GM10847 (cell line): Measurements from ENCODE around the gene ZBED2.

Source experiments
- POLR2A ChIP-seq: IDR thresholded peaks from 2 replicates; pipeline ENCODE4 v1.6.1; 2011; ENCODE audit not compliant: insufficient read length; ENCODE audit errors: extremely low read depth

ZBED2 gene

GRCh38 chr3:111545349-111545748 lies 49.8 kb downstream of the ZBED2 start:
- TF ChIP-seq POLR2A = no peak
